Esophagus squamous epithelium (tissue), 5 donors: Measurements from ENCODE around the gene ASIC1. TPM values are rescaled to one million over a fixed set of nuclear protein-coding genes. Genes with fewer than 3 reads are reported as not detected.

Source experiments
- DNase-seq: peaks from one replicate; lab custom pipeline; 2025; lab: John Stamatoyannopoulos, UW
- H3K27ac ChIP-seq, 4 donors: fragments of 200-600 bp; sonication (generic); one replicate each; pipeline ENCODE4 v1.5.1; 2016 to 2019; ENCODE audit warnings: mild to moderate bottlenecking in 1 of 4
- H3K27me3 ChIP-seq, 4 donors: fragments of 200-600 bp; sonication (generic); 1 replicate in 3 of 4; 2 replicates in 1 of 4; pipeline versions ENCODE4 v1.5.1 to v1.6.0; 2017 to 2021; ENCODE audit warnings: antibody characterized with exemption in 1 of 4
- H3K36me3 ChIP-seq, 3 donors: fragments of 200-600 bp; sonication (generic); one replicate each; pipeline ENCODE4 v1.5.1; 2016 to 2019
- H3K4me1 ChIP-seq, 3 donors: fragments of 200-600 bp; sonication (generic); one replicate each; pipeline ENCODE4 v1.5.1; 2017 to 2019
- H3K4me3 ChIP-seq, 4 donors: fragments of 200-600 bp; sonication (generic); 1 replicate in 3 of 4; 2 replicates in 1 of 4; pipeline ENCODE4 v1.5.1; 2016 to 2019; ENCODE audit warnings: mild to moderate bottlenecking in 2 of 4, moderate library complexity in 1 of 4
- H3K9me3 ChIP-seq, 3 donors: fragments of 200-600 bp; sonication (generic); one replicate each; pipeline ENCODE4 v1.5.1; 2016 to 2019
- CTCF ChIP-seq, 6 experiments: fragments of 450-650 bp in 4 of 6; fragments of 200-600 bp in 2 of 6; sonication (generic) in 2 of 6; IDR thresholded peaks; one replicate each; pipeline ENCODE4 v1.5.1; 2016 to 2019; ENCODE audit warnings: antibody characterized with exemption in 6 of 6, mild to moderate bottlenecking in 4 of 6, moderate library complexity in 4 of 6
- POLR2A ChIP-seq, 4 donors: fragments of 450-650 bp; IDR thresholded peaks; one replicate each; pipeline ENCODE4 v1.6.1; 2017; ENCODE audit warnings: antibody characterized with exemption in 4 of 4, mild to moderate bottlenecking in 4 of 4, moderate library complexity in 3 of 4
- WGBS, 2 donors: methylation state at CpG; one replicate each; pipeline ENCODE4 v1.1.5; 2018; 5-methylcytosine and 5-hydroxymethylcytosine counted together
- intact Hi-C: fragments of 100-400 bp; cut with DNase I; formaldehyde crosslinking; loops from one replicate; pipeline ENCODE4 v1.15.0; 2022
- total RNA-seq, 4 donors: library from RNA; depleted of rRNA; stranded (reverse); fragments of >200 nt; gene quantifications; one replicate each; pipeline ENCODE4 v1.1.0, GENCODE V29; 2016
- donor health status: DM: yes; HTN: yes; CAD: no.

The ASIC1 gene
- total RNA-seq, 4 donors from 2014 or later, result 1.5 to 5.7 (median 2.6) TPM

DNA sequence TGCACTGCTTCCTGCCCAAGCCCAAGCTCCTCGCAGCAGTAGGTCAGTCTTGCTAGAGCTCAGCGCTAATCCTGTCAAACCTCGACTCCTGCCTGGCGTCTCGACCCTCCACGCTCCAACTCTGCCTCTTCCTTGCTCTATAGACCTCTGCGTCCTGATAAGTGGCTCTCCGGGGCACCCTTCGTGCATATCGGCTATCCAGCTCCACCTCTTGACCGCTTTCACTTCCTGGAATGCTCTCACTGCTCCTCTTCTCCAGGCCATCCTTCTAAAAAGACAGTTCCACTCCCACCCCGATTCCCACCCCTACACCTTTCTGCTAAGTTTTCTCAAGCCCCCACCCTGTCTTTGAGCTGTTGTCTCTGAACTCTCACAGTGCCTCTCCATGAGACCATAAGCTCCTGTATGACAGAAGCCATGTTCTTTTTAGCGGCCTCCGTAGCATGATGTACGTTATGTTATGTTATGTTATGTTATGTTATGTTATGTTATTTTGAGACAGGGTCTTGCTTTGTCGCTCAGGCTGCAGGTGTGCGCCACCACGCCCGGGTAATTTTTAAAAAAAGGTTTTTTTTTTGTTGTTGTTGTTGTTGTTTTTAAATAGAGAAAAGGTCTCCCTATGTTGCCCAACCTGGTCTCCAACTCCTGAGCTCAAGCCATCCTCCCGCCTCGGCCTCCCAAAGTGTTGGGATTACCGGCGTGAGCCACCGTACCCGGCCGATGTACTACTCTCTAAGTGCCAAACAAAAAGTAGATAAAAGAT, 55.2 kb downstream of the ASIC1 start:
- intact Hi-C loops, result no loop called here
- Histone ChIP-seq H3K4me3 (peak overlapping the region; percentile 48 to 90 (median 80)), H3K4me1 (peaks cover 27 to 74% (median 42%) of the 10 kb centered on the region in 3 donors), H3K27ac (peak overlapping the region; percentile 85 to 98 (median 95)), H3K9me3 (no peaks in the 10 kb centered on the region), H3K27me3 (no peaks in the 10 kb centered on the region), H3K36me3 (peaks cover 0 to 19% (median 0%) of the 10 kb centered on the region in 3 donors)
- WGBS, 2 donors, result 17 to 19% methylated on average over 26 of the region's 26 CpGs
- TF ChIP-seq POLR2A (IDR thresholded peaks at IDR 0.05), result no peak
- no peak for TF ChIP-seq CTCF (IDR thresholded peaks at IDR 0.05)
- no peak for DNase-seq

- H3K27ac ChIP-seq, result peak overlapping the region in 1 of 4 donors; percentile 7
- 73 to 82% methylated on average over 6 of the region's 6 CpGs for WGBS, 2 donors
These were observed 59.7 kb downstream of the ASIC1 start for GRCh38 chr12:50117057-50117622.

DNA sequence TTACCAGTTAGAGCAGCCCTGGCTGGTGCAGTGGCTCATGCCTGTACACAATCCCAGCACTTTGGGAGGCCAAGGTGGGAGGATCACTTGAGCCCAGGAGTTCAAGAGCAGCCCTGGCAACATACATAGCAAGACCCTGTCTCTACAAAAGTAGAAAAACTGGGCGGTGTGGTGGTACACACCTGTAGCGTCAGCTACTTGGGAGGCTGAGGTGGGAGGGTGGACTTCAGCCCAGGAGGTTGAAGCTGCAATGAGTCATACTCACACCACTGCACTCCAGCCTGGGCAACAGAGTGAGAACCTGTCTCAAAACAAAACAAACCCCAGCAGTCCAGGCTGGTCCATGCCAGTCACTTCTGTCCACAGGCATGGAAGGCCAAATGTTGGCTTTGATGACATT, 62.0 kb downstream of the ASIC1 start:
- peaks cover 0 to 86% (median 4%) of the 10 kb centered on the region in 3 donors for H3K36me3 ChIP-seq
- no peak for DNase-seq
- no peak overlapping the region for H3K27ac ChIP-seq
- no peaks in the 10 kb centered on the region for H3K27me3 ChIP-seq
- TF ChIP-seq CTCF (IDR thresholded peaks at IDR 0.05) (no peak), POLR2A (IDR thresholded peaks at IDR 0.05) (no peak)
- 100% methylated on average over 2 of the region's 2 CpGs for WGBS, 2 donors
- no peaks in the 10 kb centered on the region for H3K9me3 ChIP-seq
- no peak overlapping the region for H3K4me3 ChIP-seq
- intact Hi-C loops, result no loop called here
- H3K4me1 ChIP-seq, result peaks cover 0 to 30% (median 5%) of the 10 kb centered on the region in 3 donors

More at GRCh38 chr12:50117057-50117622, 59.7 kb downstream of the ASIC1 start:
- intact Hi-C loops, result no loop called here
- peaks cover 0 to 63% (median 0%) of the 10 kb centered on the region in 3 donors for H3K36me3 ChIP-seq
- no peaks in the 10 kb centered on the region for H3K9me3 ChIP-seq
- TF ChIP-seq POLR2A (IDR thresholded peaks at IDR 0.05), result no peak
- TF ChIP-seq CTCF (IDR thresholded peaks at IDR 0.05), result no peak
- H3K27me3 ChIP-seq, result no peaks in the 10 kb centered on the region
- peaks cover 6 to 47% (median 21%) of the 10 kb centered on the region in 3 donors for H3K4me1 ChIP-seq
- no peak overlapping the region for H3K4me3 ChIP-seq
- DNase-seq, result no peak

- H3K9me3 ChIP-seq, result no peaks in the 10 kb centered on the region
- H3K4me1 ChIP-seq, result peaks cover 0 to 26% (median 4%) of the 10 kb centered on the region in 3 donors
- H3K27me3 ChIP-seq, result no peaks in the 10 kb centered on the region
- no peak for TF ChIP-seq CTCF (IDR thresholded peaks at IDR 0.05)
- no peak for TF ChIP-seq POLR2A (IDR thresholded peaks at IDR 0.05)
- no peak overlapping the region for H3K4me3 ChIP-seq
- no peak for DNase-seq
- H3K36me3 ChIP-seq, result peaks cover 0 to 90% (median 4%) of the 10 kb centered on the region in 3 donors
- H3K27ac ChIP-seq, result no peak overlapping the region
- intact Hi-C loops, result no loop called here
- 85 to 93% methylated on average over 3 of the region's 3 CpGs for WGBS, 2 donors
These were observed 63.1 kb downstream of the ASIC1 start for GRCh38 chr12:50120521-50120920.

DNA sequence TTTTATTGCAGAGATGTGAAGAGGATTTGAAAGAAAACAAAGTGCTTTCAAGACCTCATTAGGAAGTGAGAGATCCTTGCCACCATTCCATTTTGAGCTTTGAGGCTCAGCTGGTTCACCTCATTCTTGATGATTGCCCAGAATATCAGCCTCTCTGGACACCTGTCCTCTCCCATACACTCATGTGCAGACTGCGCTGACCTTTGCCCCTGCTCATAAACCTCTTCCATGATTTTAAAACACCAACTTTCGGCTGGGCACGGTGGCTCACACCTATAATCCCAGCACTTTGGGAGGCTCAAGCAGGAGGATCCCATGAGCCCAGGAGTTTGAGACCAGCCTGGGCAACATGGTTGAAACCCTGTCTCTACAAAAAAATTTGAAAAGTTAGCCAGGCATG, 63.6 kb downstream of the ASIC1 start:
- H3K9me3 ChIP-seq, result no peaks in the 10 kb centered on the region
- no peak overlapping the region for H3K4me3 ChIP-seq
- no peak overlapping the region for H3K27ac ChIP-seq
- H3K36me3 ChIP-seq, result peaks cover 0 to 86% (median 4%) of the 10 kb centered on the region in 3 donors
- intact Hi-C loops, result no loop called here
- 95 to 100% methylated on average over 3 of the region's 3 CpGs for WGBS, 2 donors
- H3K27me3 ChIP-seq, result no peaks in the 10 kb centered on the region
- H3K4me1 ChIP-seq, result peaks cover 0 to 22% (median 4%) of the 10 kb centered on the region in 3 donors
- DNase-seq, result no peak
- TF ChIP-seq CTCF (IDR thresholded peaks at IDR 0.05) (no peak), POLR2A (IDR thresholded peaks at IDR 0.05) (no peak)
